Cardiac fibroblast (primary cell): ENCODE measurements around the gene THOP1.

ENCODE experiments used
- DNase-seq, 2 donors: peaks; one replicate each; pipeline versions ENCODE4 v3.0.0 to v3.0.0-alpha.2; 2010; ENCODE audit warnings: low read depth in 2 of 2
- H3K4me3 ChIP-seq, 2 donors: replicated peaks in 1 of 2; 1 replicate in 1 of 2; 2 replicates in 1 of 2; pipeline ENCODE4 v1.5.1; 2011; ENCODE audit warnings: low read depth in 2 of 2, low read length in 2 of 2, mild to moderate bottlenecking in 2 of 2, moderate library complexity in 1 of 2
- TF ChIP-seq, protein P1 (sequence below): IDR thresholded peaks from one replicate; pipeline ENCODE4 v1.5.1; 2011; ENCODE audit warnings: low read depth, mild to moderate bottlenecking, low read length, inconsistent platforms

The THOP1 gene

GRCh38 chr19:2803486-2804155 lies 18.3 kb downstream of the THOP1 start:
- no peak for DNase-seq
- no peak overlapping the region for H3K4me3 ChIP-seq
- TF ChIP-seq, protein P1, sequence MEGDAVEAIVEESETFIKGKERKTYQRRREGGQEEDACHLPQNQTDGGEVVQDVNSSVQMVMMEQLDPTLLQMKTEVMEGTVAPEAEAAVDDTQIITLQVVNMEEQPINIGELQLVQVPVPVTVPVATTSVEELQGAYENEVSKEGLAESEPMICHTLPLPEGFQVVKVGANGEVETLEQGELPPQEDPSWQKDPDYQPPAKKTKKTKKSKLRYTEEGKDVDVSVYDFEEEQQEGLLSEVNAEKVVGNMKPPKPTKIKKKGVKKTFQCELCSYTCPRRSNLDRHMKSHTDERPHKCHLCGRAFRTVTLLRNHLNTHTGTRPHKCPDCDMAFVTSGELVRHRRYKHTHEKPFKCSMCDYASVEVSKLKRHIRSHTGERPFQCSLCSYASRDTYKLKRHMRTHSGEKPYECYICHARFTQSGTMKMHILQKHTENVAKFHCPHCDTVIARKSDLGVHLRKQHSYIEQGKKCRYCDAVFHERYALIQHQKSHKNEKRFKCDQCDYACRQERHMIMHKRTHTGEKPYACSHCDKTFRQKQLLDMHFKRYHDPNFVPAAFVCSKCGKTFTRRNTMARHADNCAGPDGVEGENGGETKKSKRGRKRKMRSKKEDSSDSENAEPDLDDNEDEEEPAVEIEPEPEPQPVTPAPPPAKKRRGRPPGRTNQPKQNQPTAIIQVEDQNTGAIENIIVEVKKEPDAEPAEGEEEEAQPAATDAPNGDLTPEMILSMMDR: no peak

DNA sequence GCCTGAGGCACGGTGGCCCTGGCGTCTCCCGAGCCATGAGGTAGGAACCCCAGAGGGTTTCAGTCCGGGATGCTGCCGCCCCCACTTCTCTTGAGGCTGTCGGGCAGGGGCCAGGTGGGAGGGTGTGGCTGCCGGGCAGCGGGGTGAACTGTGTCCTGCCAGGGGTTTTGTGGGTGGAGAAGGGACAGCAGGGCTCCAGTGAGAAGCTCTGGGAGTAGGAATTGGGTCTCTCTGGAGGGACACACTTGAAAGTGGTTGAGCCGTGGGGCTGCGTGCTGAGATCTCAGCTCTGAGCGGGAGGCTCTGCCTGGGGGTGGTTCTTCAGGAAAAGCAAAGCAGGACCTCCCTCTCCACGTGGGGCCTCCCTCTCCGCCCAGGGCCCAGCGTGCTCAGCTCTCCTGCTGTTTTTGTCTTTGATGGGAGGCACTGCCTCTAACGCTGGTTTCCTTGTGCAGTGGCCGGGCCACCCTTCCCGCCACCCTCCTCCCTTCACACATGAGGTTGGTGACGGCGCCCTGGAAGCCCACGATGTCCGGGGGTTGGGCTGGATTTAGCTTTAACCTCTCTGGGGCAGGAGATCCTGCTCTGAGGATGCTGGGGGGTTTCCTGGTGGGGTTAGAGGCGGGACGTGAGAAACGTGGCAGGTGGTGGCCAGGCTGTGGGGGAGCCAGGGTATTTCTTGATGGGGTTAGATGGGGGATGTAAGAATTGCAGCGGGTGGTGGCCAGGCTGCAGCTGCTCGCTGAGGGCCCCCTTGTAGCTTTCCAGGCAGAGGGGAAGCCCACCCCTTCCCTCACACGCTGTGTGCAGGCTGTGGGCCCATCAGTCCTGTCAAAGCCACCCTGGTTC lies 19.1 kb downstream of the THOP1 start:
- H3K4me3 ChIP-seq: no peak overlapping the region
- DNase-seq: no peak
- TF ChIP-seq, protein P1: no peak

- H3K4me3 ChIP-seq: no peak overlapping the region
- no peak for DNase-seq
- TF ChIP-seq, protein P1: no peak
Observed at GRCh38 chr19:2805261-2805900, 20.1 kb downstream of the THOP1 start.

- no peak for DNase-seq
- no peak overlapping the region for H3K4me3 ChIP-seq
- TF ChIP-seq, protein P1: no peak
Observed at GRCh38 chr19:2805991-2806649, 20.8 kb downstream of the THOP1 start.

DNA sequence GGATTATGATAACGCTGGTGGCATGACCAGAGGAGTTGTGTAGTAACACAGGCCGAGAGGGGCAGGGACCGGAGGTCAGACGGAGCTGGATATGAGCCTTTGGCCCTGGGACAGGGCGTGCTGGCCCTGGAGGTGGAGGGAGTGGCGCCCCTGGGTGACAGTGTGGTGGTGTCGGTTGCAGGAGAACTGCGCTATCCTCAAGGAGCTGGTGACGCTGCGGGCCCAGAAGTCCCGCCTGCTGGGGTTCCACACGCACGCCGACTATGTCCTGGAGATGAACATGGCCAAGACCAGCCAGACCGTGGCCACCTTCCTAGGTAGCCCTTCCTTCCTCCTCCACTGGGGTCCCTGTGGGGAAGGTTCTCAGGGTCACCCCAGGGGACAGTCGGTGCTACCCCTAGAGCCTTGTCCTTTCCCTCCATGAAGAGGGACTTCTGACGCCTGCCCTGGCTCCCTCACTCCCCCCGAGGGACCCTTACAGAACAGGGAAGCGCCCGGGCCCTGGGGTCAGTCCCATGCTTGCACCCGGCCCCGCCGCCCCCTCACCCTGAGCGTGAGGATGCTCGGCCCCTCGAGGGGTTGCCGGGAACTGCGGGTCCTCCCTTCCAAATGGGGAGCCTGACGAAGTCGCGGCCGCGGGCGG lies 21.6 kb downstream of the THOP1 start:
- DNase-seq: no peak
- H3K4me3 ChIP-seq: no peak overlapping the region
- TF ChIP-seq, protein P1: no peak
